GM23248 (cell line): ENCODE measurements around the gene GSE1. TPM values are rescaled to one million over a fixed set of nuclear protein-coding genes. Genes with fewer than 3 reads are reported as not detected.
A peak's percentile ranks its signal among the peaks of the same experiment; 100 is the strongest.

Experiments used
- DNase-seq: peaks from one replicate; pipeline ENCODE4 v3.0.0-alpha.2; 2015
- H2AFZ ChIP-seq: fragments of 200-600 bp; sonication (generic); 2 replicates; pipeline ENCODE4 v1.6.1; 2016; ENCODE audit warnings: antibody characterized with exemption
- H3F3A ChIP-seq: fragments of 200-600 bp; sonication (generic); 2 replicates; pipeline ENCODE4 v1.6.1; 2016; ENCODE audit warnings: mild to moderate bottlenecking, antibody characterized with exemption, mixed run types; ENCODE audit not compliant: insufficient read depth
- H3K27ac ChIP-seq: fragments of 200-600 bp; sonication (generic); 2 replicates; pipeline ENCODE4 v1.5.1; 2016; ENCODE audit warnings: mild to moderate bottlenecking
- H3K27me3 ChIP-seq: fragments of 200-600 bp; sonication (generic); replicated peaks from 2 replicates; pipeline ENCODE4 v1.6.1; 2016; ENCODE audit warnings: mild to moderate bottlenecking; ENCODE audit not compliant: insufficient read depth
- H3K36me3 ChIP-seq: fragments of 200-600 bp; sonication (generic); 2 replicates; pipeline ENCODE4 v1.6.1; 2016; ENCODE audit warnings: low read depth, mild to moderate bottlenecking
- H3K4me1 ChIP-seq: fragments of 200-600 bp; sonication (generic); 2 replicates; pipeline ENCODE4 v1.6.1; 2016; ENCODE audit warnings: mild to moderate bottlenecking; ENCODE audit not compliant: insufficient read depth
- H3K4me2 ChIP-seq: fragments of 200-600 bp; sonication (generic); one replicate; pipeline ENCODE4 v1.6.1; 2016; ENCODE audit warnings: mild to moderate bottlenecking; ENCODE audit not compliant: unreplicated experiment
- H3K4me3 ChIP-seq: fragments of 200-600 bp; sonication (generic); 2 replicates; pipeline ENCODE4 v1.5.1; 2016; ENCODE audit warnings: mild to moderate bottlenecking
- H3K79me2 ChIP-seq: fragments of 200-600 bp; sonication (generic); 2 replicates; pipeline ENCODE4 v1.6.1; 2016; ENCODE audit warnings: mild to moderate bottlenecking; ENCODE audit not compliant: insufficient read depth
- H3K9ac ChIP-seq: fragments of 200-600 bp; sonication (generic); 2 replicates; pipeline ENCODE4 v1.6.1; 2016; ENCODE audit warnings: mild to moderate bottlenecking
- H3K9me2 ChIP-seq: fragments of 200-600 bp; sonication (generic); 2 replicates; pipeline ENCODE4 v1.6.1; 2016; ENCODE audit warnings: mixed run types, mild to moderate bottlenecking, moderate library complexity; ENCODE audit not compliant: insufficient read depth
- H3K9me3 ChIP-seq: fragments of 200-600 bp; sonication (generic); one replicate; pipeline ENCODE4 v1.6.1; 2017; ENCODE audit warnings: low read depth
- H4K20me1 ChIP-seq: fragments of 200-600 bp; sonication (generic); 2 replicates; pipeline ENCODE4 v1.6.0; 2016; ENCODE audit not compliant: insufficient read depth
- EZH2 ChIP-seq: fragments of 200-600 bp; sonication (generic); IDR thresholded peaks from 2 replicates; pipeline ENCODE4 v1.6.1; 2018; ENCODE audit warnings: antibody characterized with exemption, mild to moderate bottlenecking; ENCODE audit not compliant: insufficient read depth, poor library complexity, severe bottlenecking
- EZH2phosphoT487 ChIP-seq: fragments of 200-600 bp; sonication (generic); IDR thresholded peaks from 2 replicates; pipeline ENCODE4 v1.6.1; 2018; ENCODE audit warnings: antibody characterized with exemption, moderate library complexity, mild to moderate bottlenecking, low read depth; ENCODE audit not compliant: insufficient read depth
- WGBS, 2 experiments: methylation state at CpG; one replicate each; pipeline ENCODE4 v1.1.6; 2015 to 2017; ENCODE audit warnings: low lambda C conversion rate in 2 of 2, low coverage in 1 of 2; ENCODE audit errors: missing lambda C conversion rate in 2 of 2; 5-methylcytosine and 5-hydroxymethylcytosine counted together
- in situ Hi-C: fragments of 300-500 bp; cut with MboI; formaldehyde crosslinking; loops from 2 replicates; pipeline ENCODE4 v1.15.0; 2020
- polyA plus RNA-seq: library from polyadenylated mRNA; unstranded; fragments of >200 nt; fragmentation: Nextera tagmentation; extraction: Ambion mirVana; gene quantifications from 2 replicates; pipeline ENCODE4 v1.2.1, GENCODE V29; 2016
- total RNA-seq: library from RNA; depleted of rRNA; stranded (reverse); fragments of >200 nt; shearing (Covaris generic); gene quantifications from 2 replicates; pipeline ENCODE4 v1.2.3, GENCODE V29; 2014

Gene GSE1
- total and polyA plus RNA-seq, 2 experiments from 2014 or later: 11.6 to 35.1 TPM

DNA sequence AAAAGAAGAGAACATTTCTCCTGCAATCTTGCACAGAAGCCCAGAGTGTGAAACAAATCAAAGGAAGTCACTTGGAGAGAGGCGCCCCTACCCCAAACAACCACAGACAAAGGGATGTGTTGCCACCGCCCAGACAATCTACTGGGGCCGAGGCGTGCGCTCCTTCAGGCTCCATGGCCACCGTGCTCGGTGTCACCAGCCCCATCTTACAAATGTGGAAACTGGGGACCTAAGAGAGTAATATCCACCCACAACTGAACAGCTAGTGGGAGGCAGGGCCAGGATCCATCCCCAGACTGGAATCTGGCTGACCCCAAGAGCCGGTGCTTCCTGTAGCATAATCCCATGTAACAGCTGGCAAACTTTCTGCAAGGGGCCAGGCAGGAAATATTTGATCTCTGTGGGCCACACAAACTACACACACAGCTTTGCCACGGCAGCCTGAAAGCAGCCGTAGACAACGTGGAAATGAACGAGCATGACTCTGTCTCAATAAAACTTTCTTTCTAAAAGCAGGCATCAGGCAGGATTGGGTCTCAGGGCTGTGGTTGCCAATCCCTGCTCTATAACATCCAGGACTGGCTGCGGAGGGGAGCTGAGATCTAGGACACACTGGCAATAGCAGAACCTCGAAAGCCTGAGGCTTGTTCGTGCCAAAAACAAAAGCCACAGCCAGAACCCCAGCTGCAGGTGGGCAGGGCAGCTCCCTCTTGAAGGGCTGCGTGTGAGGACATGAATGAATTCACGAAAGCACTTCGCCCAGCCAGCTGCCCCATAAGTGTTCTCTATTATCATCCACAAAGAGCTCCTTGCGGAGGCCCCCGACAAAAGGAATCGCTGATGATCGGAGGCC, 102.3 kb downstream of the GSE1 start:
- Histone ChIP-seq H3K36me3 (no peaks in the 10 kb centered on the region), H3K27ac (no peak overlapping the region), H4K20me1 (no peaks in the 10 kb centered on the region), H3K4me3 (no peak overlapping the region), H3K27me3 (no peaks in the 10 kb centered on the region), H3F3A (no peaks in the 10 kb centered on the region), H3K79me2 (no peaks in the 10 kb centered on the region), H3K4me1 (no peaks in the 10 kb centered on the region), H2AFZ (no peak overlapping the region), H3K9ac (no peak overlapping the region), H3K4me2 (no peak overlapping the region), H3K9me2 (no peaks in the 10 kb centered on the region), H3K9me3 (no peaks in the 10 kb centered on the region)
- 83 to 84% methylated on average over 22 of the region's 22 CpGs for WGBS, 2 experiments
- no peak for TF ChIP-seq EZH2phosphoT487
- TF ChIP-seq EZH2: no peak
- in situ Hi-C loops: no loop called here
- DNase-seq: no peak

DNA sequence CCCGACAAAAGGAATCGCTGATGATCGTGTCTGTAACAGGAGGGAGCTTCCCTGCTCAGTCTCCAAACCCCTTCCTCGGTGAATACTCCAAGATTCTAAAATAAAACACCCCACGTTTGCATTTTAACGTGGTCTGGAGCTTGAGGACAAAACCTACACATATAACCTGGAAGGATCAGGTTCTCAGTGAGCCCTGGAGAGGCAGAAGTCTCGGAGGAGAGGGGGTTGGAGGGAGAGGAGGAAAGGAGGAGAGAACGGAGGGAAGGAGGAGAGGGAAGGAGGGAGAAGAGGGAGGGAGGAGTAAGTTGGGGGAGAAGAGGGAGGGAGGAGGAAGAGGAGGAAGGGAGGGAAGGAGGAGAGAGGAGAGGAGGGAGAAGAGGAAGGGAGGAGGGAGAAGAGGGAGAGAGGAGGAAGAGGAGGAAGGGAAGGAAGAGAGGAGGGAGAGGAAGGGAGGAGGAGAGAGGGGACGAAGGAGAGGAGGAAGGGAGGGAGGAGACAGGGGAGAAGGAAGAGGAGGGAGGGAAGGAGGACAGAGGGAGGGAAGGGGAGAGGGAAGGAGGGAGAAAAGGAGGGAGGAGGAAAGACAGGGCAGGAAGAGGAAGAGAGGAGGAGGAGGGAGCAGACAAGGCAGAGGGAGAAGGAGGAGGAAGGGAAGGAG, 103.0 kb downstream of the GSE1 start:
- Histone ChIP-seq H3K27me3 (no peaks in the 10 kb centered on the region), H3K9me2 (no peaks in the 10 kb centered on the region), H3K4me1 (no peaks in the 10 kb centered on the region), H3K4me3 (no peak overlapping the region), H3F3A (no peaks in the 10 kb centered on the region), H3K79me2 (no peaks in the 10 kb centered on the region), H4K20me1 (no peaks in the 10 kb centered on the region), H3K9me3 (no peaks in the 10 kb centered on the region), H3K4me2 (no peak overlapping the region), H3K27ac (no peak overlapping the region), H3K9ac (no peak overlapping the region), H2AFZ (no peak overlapping the region), H3K36me3 (no peaks in the 10 kb centered on the region)
- DNase-seq: no peak
- in situ Hi-C loops: no loop called here
- TF ChIP-seq EZH2phosphoT487 (no peak), EZH2 (no peak)
- WGBS, 2 experiments: 56 to 59% methylated on average over 9 of the region's 9 CpGs

DNA sequence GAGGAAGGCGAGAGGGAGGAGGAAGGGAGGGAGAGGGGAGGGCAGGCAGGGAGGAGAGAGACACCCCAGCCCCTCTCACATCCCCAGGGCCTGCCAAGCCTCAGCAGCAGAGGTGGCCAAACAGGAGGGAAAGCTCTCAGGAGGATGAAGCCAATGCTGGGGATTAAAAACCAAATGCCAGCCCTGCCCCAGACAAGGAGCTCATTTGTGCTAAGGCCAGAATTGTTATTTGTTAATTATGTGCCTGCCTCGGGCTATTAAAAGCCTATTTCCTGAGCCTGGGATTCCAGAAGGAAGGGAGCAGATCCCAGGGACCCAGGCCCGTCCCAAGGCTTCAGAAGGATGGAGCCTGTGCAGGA, 103.5 kb downstream of the GSE1 start:
- no peak for DNase-seq
- Histone ChIP-seq H3F3A (no peaks in the 10 kb centered on the region), H3K27ac (no peak overlapping the region), H3K79me2 (no peaks in the 10 kb centered on the region), H2AFZ (no peak overlapping the region), H3K4me3 (no peak overlapping the region), H3K9me3 (no peaks in the 10 kb centered on the region), H3K4me2 (no peak overlapping the region), H4K20me1 (no peaks in the 10 kb centered on the region), H3K27me3 (no peaks in the 10 kb centered on the region), H3K36me3 (no peaks in the 10 kb centered on the region), H3K9ac (no peak overlapping the region), H3K9me2 (no peaks in the 10 kb centered on the region), H3K4me1 (no peaks in the 10 kb centered on the region)
- TF ChIP-seq EZH2phosphoT487: no peak
- TF ChIP-seq EZH2: no peak
- in situ Hi-C loops: no loop called here
- 76 to 83% methylated on average over 2 to 3 of the region's 3 CpGs for WGBS, 2 experiments

DNA sequence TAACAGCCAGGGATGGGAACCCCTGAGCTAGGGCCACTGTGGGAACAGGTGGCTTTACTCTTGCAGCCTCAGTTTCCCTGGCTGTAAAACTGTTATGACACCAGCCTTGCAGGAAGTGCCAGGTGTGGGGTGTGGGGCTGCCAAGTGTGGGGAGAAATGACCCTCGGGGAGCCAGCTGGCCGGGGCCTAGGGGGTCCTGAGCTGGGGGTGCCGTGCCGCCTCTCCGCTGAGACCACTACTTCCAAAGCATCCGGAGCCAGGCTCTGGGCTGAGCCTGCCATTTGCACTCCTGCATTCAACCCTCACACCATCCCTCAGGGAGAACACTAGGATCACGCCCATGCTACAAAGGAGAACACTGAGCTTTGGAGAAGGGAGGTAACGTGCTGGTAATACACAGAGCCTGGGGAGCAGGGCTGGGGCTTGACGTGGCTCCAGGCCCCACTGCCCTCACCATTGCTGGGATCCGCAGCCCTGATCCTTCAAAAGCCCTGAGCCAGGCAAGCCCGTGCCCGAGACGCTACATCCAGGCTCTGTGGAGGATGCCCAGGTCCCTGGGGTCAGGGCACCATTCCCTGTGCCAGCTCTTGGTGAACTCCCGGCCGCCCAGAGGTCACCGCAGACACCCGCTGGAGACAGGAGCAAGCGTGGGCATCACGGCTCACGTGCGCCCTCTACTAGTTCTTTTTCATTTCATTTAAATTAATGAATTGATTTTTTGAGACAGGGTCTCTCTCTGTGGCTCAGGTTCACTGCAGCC, 104.5 kb downstream of the GSE1 start:
- Histone ChIP-seq H3K4me3 (no peak overlapping the region), H3K27me3 (no peaks in the 10 kb centered on the region), H3K9me3 (no peaks in the 10 kb centered on the region), H4K20me1 (no peaks in the 10 kb centered on the region), H3K9ac (no peak overlapping the region), H3K79me2 (no peaks in the 10 kb centered on the region), H3K4me2 (no peak overlapping the region), H3F3A (no peaks in the 10 kb centered on the region), H3K27ac (no peak overlapping the region), H3K4me1 (no peaks in the 10 kb centered on the region), H2AFZ (no peak overlapping the region), H3K36me3 (no peaks in the 10 kb centered on the region), H3K9me2 (no peaks in the 10 kb centered on the region)
- TF ChIP-seq EZH2phosphoT487 (no peak), EZH2 (no peak)
- peak; percentile 69 for DNase-seq
- in situ Hi-C loops: no loop called here
- 38 to 42% methylated on average over 21 of the region's 21 CpGs for WGBS, 2 experiments
